B cell (primary cell): ENCODE measurements around the gene TAS2R19. TPM values are rescaled to one million over a fixed set of nuclear protein-coding genes. Genes with fewer than 3 reads are reported as not detected.

Source experiments
- ATAC-seq: fragments of 200-7000 bp; cut with Tn5 transposase; one replicate; pipeline ENCODE4 v1.10.0; 2021; ENCODE audit warnings: low read depth, mild to moderate bottlenecking, moderate number of reproducible peaks, moderate library complexity
- CTCF ChIA-PET: fragments of 350-600 bp; sonication (Branson Sonifier 250); formaldehyde crosslinking; loops from one replicate; lab custom pipeline; 2021; ENCODE audit warnings: antibody characterized with exemption, inconsistent platforms; lab: Charles Lee
- POLR2A ChIA-PET: fragments of 350-600 bp; sonication (Branson Sonifier 250); formaldehyde crosslinking; loops from one replicate; lab custom pipeline; 2021; ENCODE audit warnings: antibody characterized with exemption; lab: Charles Lee
- DNase-seq: peaks from one replicate; pipeline ENCODE4 v3.0.0; 2013
- H2AFZ ChIP-seq: 2 replicates; pipeline ENCODE4 v1.6.1; 2012; ENCODE audit warnings: mild to moderate bottlenecking, low read depth, low read length; ENCODE audit not compliant: insufficient read depth, poor library complexity, severe bottlenecking
- H3K27ac ChIP-seq, 2 donors: 1 replicate in 1 of 2; 2 replicates in 1 of 2; pipeline ENCODE4 v1.5.1; 2012 to 2013; ENCODE audit warnings: low read length in 2 of 2, mild to moderate bottlenecking in 2 of 2, moderate library complexity in 1 of 2
- H3K27me3 ChIP-seq, 4 experiments: fragments of 200-600 bp in 1 of 4; sonication (generic) in 1 of 4; replicated peaks in 1 of 4; 1 replicate in 2 of 4; 2 replicates in 2 of 4; pipeline versions ENCODE4 v1.6.1 to v1.7.0; 2013 to 2016; ENCODE audit warnings: low read length in 3 of 4, mild to moderate bottlenecking in 2 of 4, mixed read lengths in 1 of 4, moderate library complexity in 1 of 4; ENCODE audit not compliant: insufficient read depth in 4 of 4, control insufficient read depth in 3 of 4; ENCODE audit errors: control extremely low read depth in 1 of 4
- H3K36me3 ChIP-seq, 2 experiments: replicated peaks in 1 of 2; 1 replicate in 1 of 2; 2 replicates in 1 of 2; pipeline versions ENCODE4 v1.6.1 to v1.7.1; 2013; ENCODE audit warnings: low read length in 1 of 2; ENCODE audit not compliant: insufficient read depth in 2 of 2, control insufficient read depth in 1 of 2; ENCODE audit errors: control extremely low read depth in 1 of 2, extremely low read depth in 1 of 2
- H3K4me1 ChIP-seq, 2 donors: fragments of 200-600 bp in 1 of 2; sonication (generic) in 1 of 2; 1 replicate in 1 of 2; 2 replicates in 1 of 2; pipeline versions ENCODE4 v1.5.1 to v1.6.1; 2013 to 2017; ENCODE audit warnings: low read length in 2 of 2; ENCODE audit not compliant: control insufficient read depth in 2 of 2, insufficient read depth in 2 of 2
- H3K4me2 ChIP-seq: replicated peaks from 2 replicates; pipeline ENCODE3; 2012; ENCODE audit warnings: mild to moderate bottlenecking, low read depth, low read length; ENCODE audit not compliant: poor library complexity, severe bottlenecking
- H3K4me3 ChIP-seq, 5 experiments: fragments of 200-600 bp in 1 of 5; sonication (generic) in 1 of 5; 1 replicate in 3 of 5; 2 replicates in 2 of 5; pipeline versions ENCODE4 v1.5.1 to v1.7.0; 2011 to 2016; ENCODE audit warnings: low read length in 4 of 5, mild to moderate bottlenecking in 4 of 5, low read depth in 2 of 5, control low read depth in 1 of 5, moderate library complexity in 1 of 5; ENCODE audit not compliant: insufficient read depth in 1 of 5; ENCODE audit errors: control extremely low read depth in 1 of 5, extremely low read depth in 1 of 5
- H3K79me2 ChIP-seq: fragments of 200-600 bp; sonication (generic); one replicate; pipeline ENCODE4 v1.6.0; 2016; ENCODE audit warnings: low read length; ENCODE audit not compliant: control insufficient read depth, insufficient read depth
- H3K9ac ChIP-seq: fragments of 200-600 bp; sonication (generic); 2 replicates; pipeline ENCODE4 v1.6.1; 2017; ENCODE audit warnings: mild to moderate bottlenecking, low read length, moderate library complexity
- H3K9me3 ChIP-seq, 3 donors: one replicate each; pipeline versions ENCODE4 v1.6.1 to v1.7.1; 2013; ENCODE audit warnings: low read length in 2 of 3; ENCODE audit not compliant: control insufficient read depth in 2 of 3, insufficient read depth in 1 of 3; ENCODE audit errors: control extremely low read depth in 1 of 3
- H4K20me1 ChIP-seq: 2 replicates; pipeline ENCODE4 v1.6.0; 2012; ENCODE audit warnings: mild to moderate bottlenecking, low read length; ENCODE audit not compliant: insufficient read depth, control insufficient read depth, poor library complexity, severe bottlenecking
- H3K27ac Mint-ChIP-seq: one replicate; pipeline ENCODE4 v1.8.0; 2021; ENCODE audit warnings: mixed read lengths
- H3K27me3 Mint-ChIP-seq: one replicate; pipeline ENCODE4 v1.8.0; 2021; ENCODE audit warnings: mixed read lengths
- H3K4me1 Mint-ChIP-seq: one replicate; pipeline ENCODE4 v1.8.0; 2021; ENCODE audit warnings: mixed read lengths
- H3K4me3 Mint-ChIP-seq: one replicate; pipeline ENCODE4 v1.8.0; 2021; ENCODE audit warnings: mixed read lengths
- H3K9me3 Mint-ChIP-seq: one replicate; pipeline ENCODE4 v1.8.0; 2022; ENCODE audit warnings: mixed read lengths; ENCODE audit not compliant: insufficient read depth
- EZH2 ChIP-seq: IDR thresholded peaks from 2 replicates; pipeline ENCODE4 v1.6.1; 2012; ENCODE audit warnings: borderline replicate concordance, low read depth, mild to moderate bottlenecking, moderate library complexity, low read length; ENCODE audit not compliant: insufficient read depth, poor library complexity, severe bottlenecking
- WGBS: methylation state at CpG from one replicate; pipeline ENCODE4 v1.1.5; 2013; ENCODE audit warnings: missing lambda C conversion rate; ENCODE audit not compliant: insufficient coverage; 5-methylcytosine and 5-hydroxymethylcytosine counted together
- intact Hi-C: fragments of 100-400 bp; cut with micrococcal nuclease; formaldehyde crosslinking; loops from one replicate; pipeline ENCODE4 v1.10.0; 2022
- polyA plus RNA-seq: library from polyadenylated mRNA; depleted of rRNA; stranded (reverse); fragments of >200 nt; gene quantifications from 2 replicates; pipeline ENCODE4 v1.2.3, GENCODE V29; 2012
- total RNA-seq, 2 donors: library from RNA; stranded (reverse); fragments of 120-200 nt in 1 of 2; gene quantifications; 1 replicate in 1 of 2; 2 replicates in 1 of 2; pipeline versions ENCODE4 v1.2.3 to v1.2.4, GENCODE V29; 2013 to 2022
- TF ChIP-seq, protein P1 (sequence below): fragments of 200-600 bp; IDR thresholded peaks from one replicate; pipeline ENCODE4 v1.8.0; 2022; ENCODE audit warnings: antibody characterized with exemption, mild to moderate bottlenecking

TAS2R19 gene
- total and polyA plus RNA-seq, 2 donors (not counting 1 experiment from before 2014, with no cell fraction given), result 0.34 to 5.7 TPM

DNA sequence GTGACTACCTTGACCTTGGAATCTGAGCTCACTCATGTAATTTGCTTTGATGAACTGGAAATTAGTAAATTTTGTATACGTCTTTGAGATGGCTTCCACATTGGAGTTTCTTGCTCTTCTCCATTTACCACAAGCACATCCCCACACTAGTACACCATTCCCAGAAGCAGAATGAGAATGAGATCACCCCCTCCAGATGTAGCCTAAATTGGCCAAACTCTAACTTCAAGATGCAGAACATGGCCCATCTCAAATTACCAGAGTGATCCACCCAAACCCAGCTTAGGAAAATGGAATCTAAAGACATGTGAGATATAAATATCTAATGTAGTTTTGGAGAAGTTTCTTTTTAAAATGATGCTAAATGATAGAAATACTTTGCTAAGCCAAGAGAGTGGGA lies 14.8 kb downstream of the TAS2R19 start:
- H3K9me3 ChIP-seq, result no peaks in the 10 kb centered on the region
- H3K9ac ChIP-seq, result no peak overlapping the region
- no peaks in the 10 kb centered on the region for H3K79me2 ChIP-seq
- WGBS, result no CpG with 5 or more reads among the region's 1 CpG
- H3K27me3 Mint-ChIP-seq, result no peaks in the 10 kb centered on the region
- no peaks in the 10 kb centered on the region for H3K4me1 Mint-ChIP-seq
- H3K27me3 ChIP-seq, result no peaks in the 10 kb centered on the region
- no peak overlapping the region for H2AFZ ChIP-seq
- H3K4me3 ChIP-seq, result no peak overlapping the region
- no peak for ATAC-seq
- no peak for DNase-seq
- H3K36me3 ChIP-seq, result peaks cover 0 to 2% of the 10 kb centered on the region in 2 experiments
- H3K4me2 ChIP-seq, result no peak overlapping the region
- H4K20me1 ChIP-seq, result no peaks in the 10 kb centered on the region
- ChIA-PET CTCF (no interaction called here), POLR2A (no interaction called here)
- no peak overlapping the region for H3K4me3 Mint-ChIP-seq
- TF ChIP-seq, protein P1, sequence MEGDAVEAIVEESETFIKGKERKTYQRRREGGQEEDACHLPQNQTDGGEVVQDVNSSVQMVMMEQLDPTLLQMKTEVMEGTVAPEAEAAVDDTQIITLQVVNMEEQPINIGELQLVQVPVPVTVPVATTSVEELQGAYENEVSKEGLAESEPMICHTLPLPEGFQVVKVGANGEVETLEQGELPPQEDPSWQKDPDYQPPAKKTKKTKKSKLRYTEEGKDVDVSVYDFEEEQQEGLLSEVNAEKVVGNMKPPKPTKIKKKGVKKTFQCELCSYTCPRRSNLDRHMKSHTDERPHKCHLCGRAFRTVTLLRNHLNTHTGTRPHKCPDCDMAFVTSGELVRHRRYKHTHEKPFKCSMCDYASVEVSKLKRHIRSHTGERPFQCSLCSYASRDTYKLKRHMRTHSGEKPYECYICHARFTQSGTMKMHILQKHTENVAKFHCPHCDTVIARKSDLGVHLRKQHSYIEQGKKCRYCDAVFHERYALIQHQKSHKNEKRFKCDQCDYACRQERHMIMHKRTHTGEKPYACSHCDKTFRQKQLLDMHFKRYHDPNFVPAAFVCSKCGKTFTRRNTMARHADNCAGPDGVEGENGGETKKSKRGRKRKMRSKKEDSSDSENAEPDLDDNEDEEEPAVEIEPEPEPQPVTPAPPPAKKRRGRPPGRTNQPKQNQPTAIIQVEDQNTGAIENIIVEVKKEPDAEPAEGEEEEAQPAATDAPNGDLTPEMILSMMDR, result no peak
- no peak for TF ChIP-seq EZH2
- intact Hi-C loops, result no loop called here
- no peaks in the 10 kb centered on the region for H3K4me1 ChIP-seq
- H3K9me3 Mint-ChIP-seq, result no peaks in the 10 kb centered on the region
- no peak overlapping the region for H3K27ac Mint-ChIP-seq
- no peak overlapping the region for H3K27ac ChIP-seq

DNA sequence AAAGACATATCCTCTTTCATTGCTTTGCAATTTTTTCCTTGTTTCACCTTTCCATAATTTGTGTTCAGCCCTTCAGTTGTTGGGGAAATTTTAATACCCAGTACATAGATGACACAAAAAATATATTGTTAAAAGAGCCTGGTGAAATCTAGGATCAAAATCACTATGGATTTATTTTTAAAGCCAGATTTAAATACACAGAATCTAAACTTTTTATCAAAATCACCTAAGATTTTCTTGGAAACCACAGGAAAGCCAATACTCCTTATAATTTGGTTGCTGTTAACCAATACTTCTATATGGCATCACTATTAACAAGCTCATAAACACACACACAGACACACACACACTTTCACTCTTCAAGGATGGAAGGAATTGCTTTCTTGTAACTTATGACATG lies 24.2 kb downstream of the TAS2R19 start, which contains the start of gene TAS2R20:
TAS2R20 (minus strand) TSS at position 101 of the 400 bp plus-strand sequence. CDS start 429 bp downstream, outside the sequence.
- no peak for DNase-seq
- H3K27me3 Mint-ChIP-seq, result no peaks in the 10 kb centered on the region
- no peaks in the 10 kb centered on the region for H3K4me1 Mint-ChIP-seq
- H2AFZ ChIP-seq, result no peak within 1 kb of the TSS
- intact Hi-C loops, result no loop called here
- no peak for ATAC-seq
- peaks cover 6% of the 10 kb centered on the region for H4K20me1 ChIP-seq
- H3K27ac Mint-ChIP-seq, result no peak within 1 kb of the TSS
- H3K4me3 Mint-ChIP-seq, result no peak within 1 kb of the TSS
- H3K9ac ChIP-seq, result no peak within 1 kb of the TSS
- H3K4me3 ChIP-seq, result no peak within 1 kb of the TSS
- peaks cover 2% of the 10 kb centered on the region for H3K9me3 Mint-ChIP-seq
- H3K27me3 ChIP-seq, result no peaks in the 10 kb centered on the region
- H3K79me2 ChIP-seq, result no peaks in the 10 kb centered on the region
- peaks cover 0 to 4% (median 0%) of the 10 kb centered on the region in 3 donors for H3K9me3 ChIP-seq
- ChIA-PET CTCF (no interaction called here), POLR2A (no interaction called here)
- H3K4me1 ChIP-seq, result no peaks in the 10 kb centered on the region
- H3K36me3 ChIP-seq, result peaks cover 2 to 3% of the 10 kb centered on the region in 2 experiments
- no peak for TF ChIP-seq EZH2
- TF ChIP-seq, protein P1, result no peak
- no peak within 1 kb of the TSS for H3K4me2 ChIP-seq
- no peak within 1 kb of the TSS for H3K27ac ChIP-seq
